ENCODE measurements around the gene COX7A1. TPM values are rescaled to one million over a fixed set of nuclear protein-coding genes. Genes with fewer than 3 reads are reported as not detected.

Gene COX7A1
- total RNA-seq, 1 donor from 2014 or later: not detected

DNA sequence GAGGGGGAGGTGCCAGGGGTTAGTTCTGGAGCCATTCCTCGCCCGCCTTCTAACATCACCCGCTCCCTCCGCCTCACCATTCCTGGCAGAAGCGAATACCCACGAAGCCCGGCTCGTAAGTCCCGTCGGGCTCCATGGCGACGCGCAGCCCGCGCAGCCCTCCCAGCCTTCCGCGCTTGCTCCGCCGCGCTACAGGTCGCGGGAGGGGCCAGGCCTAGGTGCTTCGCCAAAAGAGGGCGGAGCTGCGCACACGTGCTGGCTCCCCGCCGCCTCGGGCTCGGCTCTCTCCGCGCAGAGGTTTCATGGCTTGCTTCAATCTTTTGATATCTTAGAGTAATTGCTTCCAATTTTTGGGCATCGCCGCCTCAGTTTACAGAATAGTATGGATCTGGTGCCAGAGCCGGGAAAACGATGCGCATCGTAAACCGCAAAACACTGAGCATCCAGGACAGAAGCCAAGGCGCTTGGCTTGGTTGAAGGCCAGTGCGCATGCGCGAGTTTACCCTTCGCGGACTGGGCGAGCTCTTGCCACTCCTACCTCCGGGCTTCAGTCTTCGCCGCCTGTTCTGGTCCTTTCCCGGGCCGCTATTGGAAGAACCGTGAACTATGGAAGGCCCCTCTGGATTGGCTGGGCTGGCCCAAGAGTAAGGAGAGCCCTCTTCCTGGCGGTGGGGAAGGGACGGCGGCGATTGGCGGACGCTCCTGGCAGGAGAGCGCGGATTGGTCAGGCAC is 37.4 kb downstream of the COX7A1 start, which contains the start of gene POLR2I:
Gene POLR2I (minus strand): TSS at position 155 of the 732 bp plus-strand sequence. CDS start 19 bp downstream, at position 136.
- Mint-ChIP-seq H3K9me3 (ENCODE audit: low read depth) (no peaks in the 10 kb centered on the region), H3K36me3 (ENCODE audit: low read depth) (peaks cover 18% of the 10 kb centered on the region), H3K4me1 (ENCODE audit: low read depth) (peaks cover 34% of the 10 kb centered on the region), H3K4me3 (ENCODE audit: unreplicated experiment) (peak within 1 kb of the TSS; percentile 97), H3K27ac (ENCODE audit: unreplicated experiment) (peak within 1 kb of the TSS; percentile 94), H3K27me3 (ENCODE audit: low read depth) (no peaks in the 10 kb centered on the region)
- TF ChIP-seq, protein P1, sequence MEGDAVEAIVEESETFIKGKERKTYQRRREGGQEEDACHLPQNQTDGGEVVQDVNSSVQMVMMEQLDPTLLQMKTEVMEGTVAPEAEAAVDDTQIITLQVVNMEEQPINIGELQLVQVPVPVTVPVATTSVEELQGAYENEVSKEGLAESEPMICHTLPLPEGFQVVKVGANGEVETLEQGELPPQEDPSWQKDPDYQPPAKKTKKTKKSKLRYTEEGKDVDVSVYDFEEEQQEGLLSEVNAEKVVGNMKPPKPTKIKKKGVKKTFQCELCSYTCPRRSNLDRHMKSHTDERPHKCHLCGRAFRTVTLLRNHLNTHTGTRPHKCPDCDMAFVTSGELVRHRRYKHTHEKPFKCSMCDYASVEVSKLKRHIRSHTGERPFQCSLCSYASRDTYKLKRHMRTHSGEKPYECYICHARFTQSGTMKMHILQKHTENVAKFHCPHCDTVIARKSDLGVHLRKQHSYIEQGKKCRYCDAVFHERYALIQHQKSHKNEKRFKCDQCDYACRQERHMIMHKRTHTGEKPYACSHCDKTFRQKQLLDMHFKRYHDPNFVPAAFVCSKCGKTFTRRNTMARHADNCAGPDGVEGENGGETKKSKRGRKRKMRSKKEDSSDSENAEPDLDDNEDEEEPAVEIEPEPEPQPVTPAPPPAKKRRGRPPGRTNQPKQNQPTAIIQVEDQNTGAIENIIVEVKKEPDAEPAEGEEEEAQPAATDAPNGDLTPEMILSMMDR (IDR thresholded peaks at IDR 0.05): no peak
- DNase-seq (ENCODE audit: low spot score): peak; percentile 100

DNA sequence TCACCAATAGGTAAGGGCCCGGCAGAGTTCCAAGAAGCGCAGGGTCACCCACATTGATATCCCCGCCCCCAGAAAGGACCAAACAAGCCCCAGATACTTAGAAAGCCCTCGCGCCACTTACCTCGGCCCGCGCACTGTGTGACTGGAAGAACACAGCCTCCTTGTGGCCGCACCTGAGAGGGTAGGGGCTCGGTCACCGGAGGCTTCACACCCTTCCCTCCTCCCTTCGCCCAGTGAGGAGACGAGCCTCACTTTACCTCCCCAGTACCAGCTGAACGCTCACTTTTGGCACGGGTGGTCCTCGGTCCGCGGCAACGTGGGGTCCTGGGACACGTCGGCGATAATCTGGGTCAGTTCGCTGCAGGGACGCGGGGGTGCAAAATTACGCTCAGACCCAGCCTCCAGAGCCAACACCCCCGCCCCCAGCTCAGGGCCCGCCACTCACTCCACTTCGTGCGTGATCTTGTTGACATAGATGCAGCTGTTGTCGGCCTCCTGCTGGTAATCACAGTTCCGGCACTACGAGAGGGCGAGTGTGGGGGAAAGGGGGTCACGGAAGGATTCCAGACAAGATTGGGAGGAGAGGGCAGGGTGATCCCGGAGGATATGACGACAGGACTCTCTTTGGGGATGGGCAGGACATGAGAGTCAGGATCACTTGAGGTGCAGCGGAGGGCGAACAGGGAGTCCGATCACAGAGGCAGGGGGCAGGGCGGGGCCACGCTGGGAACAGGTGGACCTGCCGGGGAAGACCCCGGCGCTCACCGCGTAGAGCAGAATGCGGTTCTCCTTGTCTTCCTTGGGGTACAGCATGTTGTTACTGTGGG is 38.1 kb downstream of the COX7A1 start:
- H3K4me1 Mint-ChIP-seq (ENCODE audit: low read depth): peaks cover 32% of the 10 kb centered on the region
- peak overlapping the region; percentile 94 for H3K27ac Mint-ChIP-seq (ENCODE audit: unreplicated experiment)
- TF ChIP-seq, protein P1 (IDR thresholded peaks at IDR 0.05): peak; percentile 42
- no peaks in the 10 kb centered on the region for H3K27me3 Mint-ChIP-seq (ENCODE audit: low read depth)
- no peaks in the 10 kb centered on the region for H3K9me3 Mint-ChIP-seq (ENCODE audit: low read depth)
- H3K36me3 Mint-ChIP-seq (ENCODE audit: low read depth): peaks cover 17% of the 10 kb centered on the region
- peak overlapping the region; percentile 97 for H3K4me3 Mint-ChIP-seq (ENCODE audit: unreplicated experiment)
- no peak for DNase-seq (ENCODE audit: low spot score)

DNA sequence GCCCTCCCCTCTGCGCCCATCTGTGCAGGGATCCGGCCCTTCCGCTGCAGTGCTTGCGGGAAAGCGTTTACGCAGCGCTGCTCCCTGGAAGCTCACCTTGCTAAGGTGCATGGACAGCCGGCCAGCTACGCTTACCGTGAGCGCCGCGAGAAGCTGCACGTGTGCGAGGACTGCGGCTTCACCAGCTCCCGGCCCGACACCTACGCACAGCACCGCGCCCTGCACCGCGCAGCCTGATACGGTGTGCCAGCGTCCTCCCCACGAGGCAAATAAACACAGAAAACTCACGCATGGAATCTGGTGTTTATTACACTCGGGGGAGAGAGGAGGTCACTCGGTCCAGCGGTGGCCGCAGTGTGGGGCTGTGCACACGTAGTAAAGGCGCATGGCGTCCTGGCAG is 38.8 kb downstream of the COX7A1 start:
- peak overlapping the region; percentile 97 for H3K4me3 Mint-ChIP-seq (ENCODE audit: unreplicated experiment)
- H3K27me3 Mint-ChIP-seq (ENCODE audit: low read depth): no peaks in the 10 kb centered on the region
- H3K9me3 Mint-ChIP-seq (ENCODE audit: low read depth): no peaks in the 10 kb centered on the region
- H3K27ac Mint-ChIP-seq (ENCODE audit: unreplicated experiment): no peak overlapping the region
- TF ChIP-seq, protein P1 (IDR thresholded peaks at IDR 0.05): no peak
- H3K36me3 Mint-ChIP-seq (ENCODE audit: low read depth): peaks cover 15% of the 10 kb centered on the region
- H3K4me1 Mint-ChIP-seq (ENCODE audit: low read depth): peaks cover 32% of the 10 kb centered on the region
- no peak for DNase-seq (ENCODE audit: low spot score)

DNA sequence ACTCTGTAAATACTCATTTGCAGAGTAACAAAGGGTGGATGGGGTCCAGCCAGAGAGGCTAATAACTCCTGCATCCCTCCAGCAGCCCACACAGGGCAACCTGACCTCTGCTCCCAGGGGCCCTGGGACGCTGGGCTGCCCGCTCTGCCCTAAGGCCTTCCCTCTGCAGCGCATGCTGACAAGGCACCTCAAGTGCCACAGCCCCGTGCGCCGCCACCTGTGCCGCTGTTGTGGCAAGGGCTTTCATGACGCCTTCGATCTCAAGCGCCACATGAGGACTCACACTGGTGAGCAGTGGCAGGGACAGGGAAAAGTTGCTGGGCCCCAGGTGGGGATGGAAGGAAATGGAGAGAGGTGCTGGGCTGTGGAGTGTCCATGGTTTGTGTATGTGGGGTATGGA is 39.6 kb downstream of the COX7A1 start:
- Mint-ChIP-seq H3K27me3 (ENCODE audit: low read depth) (no peaks in the 10 kb centered on the region), H3K27ac (ENCODE audit: unreplicated experiment) (no peak overlapping the region), H3K9me3 (ENCODE audit: low read depth) (no peaks in the 10 kb centered on the region), H3K4me3 (ENCODE audit: unreplicated experiment) (peak overlapping the region; percentile 62), H3K36me3 (ENCODE audit: low read depth) (peaks cover 10% of the 10 kb centered on the region), H3K4me1 (ENCODE audit: low read depth) (peaks cover 27% of the 10 kb centered on the region)
- TF ChIP-seq, protein P1 (IDR thresholded peaks at IDR 0.05): no peak
- DNase-seq (ENCODE audit: low spot score): no peak

DNA sequence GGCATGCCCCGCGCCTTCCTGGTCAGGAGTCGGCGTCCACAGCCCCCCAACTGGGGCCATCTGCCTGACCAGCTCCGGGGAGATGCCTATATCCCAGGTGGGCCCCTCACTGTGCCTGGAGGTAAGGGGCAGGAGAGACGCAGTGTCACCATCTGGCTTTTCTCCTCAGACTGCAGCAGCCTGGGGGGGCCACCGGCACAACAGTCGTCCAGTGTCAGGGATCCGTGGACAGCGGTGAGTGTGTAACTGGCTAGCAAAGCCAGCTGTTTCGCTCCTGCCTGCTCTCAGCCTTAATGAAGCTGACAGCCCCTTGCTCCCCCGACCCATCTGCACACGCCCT is 41.1 kb downstream of the COX7A1 start:
- Mint-ChIP-seq H3K9me3 (ENCODE audit: low read depth) (no peaks in the 10 kb centered on the region), H3K4me3 (ENCODE audit: unreplicated experiment) (no peak overlapping the region), H3K4me1 (ENCODE audit: low read depth) (peaks cover 19% of the 10 kb centered on the region), H3K27me3 (ENCODE audit: low read depth) (no peaks in the 10 kb centered on the region), H3K36me3 (ENCODE audit: low read depth) (peaks cover 6% of the 10 kb centered on the region), H3K27ac (ENCODE audit: unreplicated experiment) (no peak overlapping the region)
- no peak for DNase-seq (ENCODE audit: low spot score)
- TF ChIP-seq, protein P1 (IDR thresholded peaks at IDR 0.05): no peak
